ENCODE data around the gene RAPGEF4.
"Not testable (repeated sequence)": the region's sequence is repeated elsewhere in the genome, so short reads cannot be mapped to it uniquely, and the experiment has no call there.

Gene RAPGEF4

DNA sequence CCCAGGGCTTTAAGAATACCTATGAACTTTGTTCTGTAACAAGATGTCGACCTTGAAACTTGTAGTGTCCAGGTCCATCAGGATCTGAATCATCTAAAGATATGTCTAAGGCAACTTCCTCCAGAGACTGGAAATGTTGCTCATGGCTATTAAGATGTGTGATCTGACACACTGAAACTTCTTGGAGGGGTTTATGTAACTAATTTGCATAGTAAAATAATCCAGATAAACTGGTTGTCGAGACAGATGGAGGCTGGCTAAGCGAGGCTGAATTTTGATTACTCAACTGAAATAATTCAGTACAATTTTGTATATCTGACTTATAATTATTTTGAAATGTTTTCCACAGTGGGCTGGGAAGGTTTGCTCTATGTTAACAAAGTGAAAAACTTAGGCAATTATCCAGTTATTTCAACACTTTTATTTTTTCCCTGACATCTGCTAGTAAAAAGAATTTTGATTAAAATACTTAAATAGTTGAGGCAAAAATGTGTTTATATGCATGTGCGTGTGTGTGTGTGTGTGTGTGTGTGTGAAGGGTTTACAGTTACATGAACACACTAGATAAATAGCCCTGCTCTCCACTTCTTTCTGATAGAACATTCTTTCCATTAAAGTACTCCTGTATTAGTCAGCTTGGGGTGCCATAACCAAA lies 328.6 kb downstream of the RAPGEF4 start:
- no peak for DNase-seq (ENCODE audit: low read depth)

- no peak for DNase-seq (ENCODE audit: low read depth)
Observed at GRCh38 chr2:173066887-173067676, 331.4 kb downstream of the RAPGEF4 start.

- no peak for DNase-seq (ENCODE audit: low read depth)
Observed at GRCh38 chr2:173075056-173075780, 339.6 kb downstream of the RAPGEF4 start.

GRCh38 chr2:173075781-173076580 lies 340.3 kb downstream of the RAPGEF4 start, which contains the start of gene MAP3K20:
MAP3K20 (plus strand) TSS chr2:173075846; CDS start chr2:173091032, 15,186 bp downstream.
- DNase-seq (ENCODE audit: low read depth), result peak; percentile 25

DNA sequence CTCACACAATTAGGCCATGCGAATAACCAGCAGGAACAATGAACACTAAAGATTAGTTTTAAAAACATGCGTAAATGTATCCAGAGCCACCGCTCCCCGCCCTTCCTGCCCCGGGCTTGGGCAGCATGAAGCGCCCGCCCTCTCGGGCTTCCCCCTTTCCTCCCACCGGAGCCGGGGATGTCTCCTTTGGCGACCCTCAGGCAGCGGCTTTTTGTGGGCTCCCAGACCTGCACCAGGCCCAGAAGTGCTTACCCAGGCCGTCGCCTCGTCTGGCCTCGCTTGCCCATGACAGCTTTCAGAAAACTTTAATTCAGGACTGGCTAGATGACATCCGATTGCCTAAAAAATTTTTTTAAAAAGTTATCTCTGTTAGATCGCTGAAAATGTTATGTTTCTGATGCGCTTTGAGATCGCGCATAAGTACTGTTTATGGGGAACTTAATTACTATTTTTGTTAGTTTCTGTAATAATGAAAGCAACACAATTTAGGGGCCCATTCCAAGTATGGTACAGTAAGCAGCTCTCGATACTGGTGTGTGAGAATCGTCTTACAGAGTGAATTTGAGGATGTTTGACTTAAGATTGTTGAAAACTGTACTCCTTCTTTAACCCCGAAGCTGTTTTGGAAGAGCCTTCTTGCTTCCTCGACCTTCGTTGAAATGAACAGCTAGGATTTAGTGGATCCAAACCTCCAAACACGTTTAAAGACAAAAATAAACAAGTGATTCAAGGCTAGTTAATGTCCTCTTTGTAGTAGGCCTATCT lies 341.1 kb downstream of the RAPGEF4 start:
- no peak for DNase-seq (ENCODE audit: low read depth)

GRCh38 chr2:173077506-173078177 lies 342.0 kb downstream of the RAPGEF4 start:
- no peak for DNase-seq (ENCODE audit: low read depth)

GRCh38 chr2:173079141-173079540 lies 343.5 kb downstream of the RAPGEF4 start:
- DNase-seq (ENCODE audit: low read depth), result no peak

GRCh38 chr2:173079973-173080860 lies 344.6 kb downstream of the RAPGEF4 start:
- no peak for DNase-seq (ENCODE audit: low read depth)

GRCh38 chr2:173086518-173087213 lies 351.0 kb downstream of the RAPGEF4 start:
- DNase-seq (ENCODE audit: low read depth), result no peak

- no peak for DNase-seq (ENCODE audit: low read depth)
Observed at GRCh38 chr2:173087214-173087581, 351.6 kb downstream of the RAPGEF4 start.

DNA sequence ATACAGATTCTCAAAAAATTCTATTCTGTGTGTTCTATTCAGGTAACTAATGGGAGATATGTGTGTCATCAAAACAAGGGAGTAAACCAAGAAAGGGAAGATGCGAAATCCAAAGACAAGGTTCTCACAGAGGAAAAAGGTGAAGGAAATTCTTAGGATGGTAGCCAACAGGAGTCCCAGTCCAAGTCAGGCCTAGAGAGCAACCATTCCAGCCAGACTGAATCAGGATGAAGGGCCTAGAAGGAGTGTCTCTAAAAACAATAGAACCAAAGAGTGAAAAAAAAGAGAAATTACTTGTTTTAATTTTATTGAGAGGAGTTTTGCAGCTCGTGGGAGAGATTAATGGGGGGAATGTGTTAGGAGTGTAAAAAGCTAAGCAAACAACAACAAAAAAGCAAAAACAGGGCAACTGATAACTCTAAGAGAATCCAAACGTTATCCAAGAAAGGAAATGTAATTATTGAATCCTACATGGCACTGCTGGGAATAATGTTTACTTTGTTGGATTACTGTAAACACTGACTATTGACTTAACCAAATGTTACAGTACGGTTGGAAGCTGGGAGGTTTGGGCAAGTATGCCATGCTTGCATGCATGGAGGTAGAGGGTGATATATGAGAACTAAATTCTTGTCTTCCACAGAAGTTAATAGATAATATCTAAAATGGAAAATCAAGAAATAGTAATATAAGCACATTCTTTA lies 352.3 kb downstream of the RAPGEF4 start:
- no peak for DNase-seq (ENCODE audit: low read depth)

DNA sequence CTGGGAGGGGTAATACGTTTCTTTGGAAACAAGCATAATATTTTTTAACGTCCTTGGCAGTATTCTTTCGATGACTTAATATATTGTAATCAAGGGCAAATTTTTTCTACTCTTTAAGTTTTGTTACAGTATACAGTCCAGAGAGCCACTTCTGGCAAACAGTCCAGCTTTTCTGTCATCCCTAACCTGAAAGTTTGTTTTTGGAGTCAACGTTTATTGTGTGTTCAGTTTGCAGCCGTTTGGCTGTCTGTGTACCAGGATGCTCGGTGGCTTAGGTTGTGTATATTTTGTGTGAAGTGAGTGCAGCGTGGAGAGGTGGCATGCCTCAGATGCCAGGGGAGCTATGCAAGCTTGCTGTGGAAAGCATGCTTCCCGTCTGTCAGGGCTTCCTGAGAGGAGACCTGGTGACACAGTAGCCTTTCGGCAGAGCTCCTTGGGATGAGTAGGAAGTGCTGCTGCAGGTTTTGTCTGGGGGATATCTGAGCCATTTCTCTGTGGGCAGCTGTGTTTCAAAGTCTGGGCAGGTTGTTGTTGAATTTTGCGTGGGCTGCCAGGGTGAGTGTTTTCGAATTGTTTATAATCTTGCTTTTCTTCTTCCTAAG lies 354.7 kb downstream of the RAPGEF4 start:
- DNase-seq (ENCODE audit: low read depth), result no peak

DNA sequence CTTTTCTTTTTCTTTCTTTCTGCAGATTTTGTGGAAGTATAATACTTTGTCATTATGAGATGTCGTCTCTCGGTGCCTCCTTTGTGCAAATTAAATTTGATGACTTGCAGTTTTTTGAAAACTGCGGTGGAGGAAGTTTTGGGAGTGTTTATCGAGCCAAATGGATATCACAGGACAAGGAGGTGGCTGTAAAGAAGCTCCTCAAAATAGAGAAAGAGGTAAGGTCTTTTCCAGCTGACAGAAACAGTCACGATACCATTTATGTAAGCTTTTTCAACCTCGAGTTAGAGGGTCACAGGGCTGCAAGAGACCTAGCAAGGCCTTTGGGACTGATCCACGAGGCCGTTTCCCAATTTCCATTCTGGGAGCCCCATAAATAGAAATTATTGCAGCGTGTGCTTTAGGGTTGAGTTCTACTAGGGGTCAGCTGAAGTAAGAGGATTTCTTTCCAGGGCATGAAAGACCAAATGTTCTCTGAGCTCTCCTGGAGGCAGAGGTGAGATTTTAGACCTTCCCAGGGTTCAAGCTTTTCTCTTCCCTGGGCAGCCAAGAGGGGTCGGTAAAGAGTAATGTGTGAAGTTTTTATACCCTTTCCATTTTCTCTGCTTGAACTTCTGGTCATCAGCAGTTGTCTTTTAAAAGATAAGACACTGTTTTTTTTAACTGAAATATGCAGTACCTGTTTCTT lies 355.5 kb downstream of the RAPGEF4 start:
- DNase-seq (ENCODE audit: low read depth), result no peak

- no peak for DNase-seq (ENCODE audit: low read depth)
Observed at GRCh38 chr2:173091910-173092309, 356.3 kb downstream of the RAPGEF4 start.

GRCh38 chr2:173092844-173093402 lies 357.3 kb downstream of the RAPGEF4 start:
- no peak for DNase-seq (ENCODE audit: low read depth)

DNA sequence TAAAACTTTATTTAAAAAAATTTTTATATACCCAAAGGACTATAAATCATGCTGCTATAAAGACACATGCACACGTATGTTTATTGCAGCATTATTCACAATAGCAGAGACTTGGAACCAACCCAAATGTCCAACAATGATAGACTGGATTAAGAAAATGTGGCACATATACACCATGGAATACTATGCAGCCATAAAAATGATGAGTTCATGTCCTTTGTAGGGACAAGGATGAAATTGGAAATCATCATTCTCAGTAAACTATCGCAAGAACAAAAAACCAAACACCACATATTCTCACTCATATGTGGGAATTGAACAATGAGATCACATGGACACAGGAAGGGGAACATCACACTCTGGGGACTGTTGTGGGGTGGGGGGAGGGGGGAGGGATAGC lies 358.0 kb downstream of the RAPGEF4 start:
- DNase-seq (ENCODE audit: low read depth), result not testable (repeated sequence)

- no peak for DNase-seq (ENCODE audit: low read depth)
Observed at GRCh38 chr2:173094731-173095130, 359.1 kb downstream of the RAPGEF4 start.

All from activated T-helper 9 cell treated with anti-CD3 and anti-CD28 coated beads, Interleukin-2, amount 50 U/mL, for 16 hours (primary cell).